Occipital lobe (tissue), 2 donors: ENCODE data around the gene SIRPB2. TPM values are rescaled to one million over a fixed set of nuclear protein-coding genes. Genes with fewer than 3 reads are reported as not detected.
"Not testable (repeated sequence)": the region's sequence is repeated elsewhere in the genome, so short reads cannot be mapped to it uniquely, and the experiment has no call there.

Source experiments
- DNase-seq: peaks from one replicate; lab custom pipeline; 2025; lab: John Stamatoyannopoulos, UW
- total RNA-seq: library from RNA; depleted of rRNA; stranded (reverse); fragments of >200 nt; gene quantifications from one replicate; pipeline ENCODE4 v1.2.3, GENCODE V29; 2014

Gene SIRPB2
- total RNA-seq, 1 donor from 2014 or later = 0.62 TPM

- no peak for DNase-seq
Observed at GRCh38 chr20:1499528-1500420, 8.6 kb upstream of the SIRPB2 start.

- not testable (repeated sequence) for DNase-seq
Observed at GRCh38 chr20:1497371-1497770, 6.2 kb upstream of the SIRPB2 start.

DNA sequence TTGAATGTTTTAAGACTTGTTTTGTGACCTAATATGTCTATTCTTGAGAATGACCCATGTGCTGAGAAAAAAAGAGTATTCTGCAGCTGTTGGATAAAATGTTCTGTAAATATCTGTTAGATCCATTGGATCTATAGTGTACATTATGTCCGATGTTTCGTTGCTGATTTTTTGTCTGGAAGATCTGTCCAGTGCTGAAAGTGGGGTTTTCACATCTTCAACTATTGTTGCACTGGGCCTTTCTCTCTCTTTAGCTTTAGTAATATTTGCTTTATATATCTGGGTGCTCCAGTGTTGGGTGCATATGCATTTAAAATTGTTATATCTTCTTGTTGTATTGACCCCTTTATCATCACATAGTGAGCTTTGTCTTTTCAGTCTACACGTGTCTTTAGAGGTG is 5.7 kb upstream of the SIRPB2 start:
- no peak for DNase-seq

- DNase-seq = no peak
Observed at GRCh38 chr20:1494436-1494835, 3.2 kb upstream of the SIRPB2 start.

DNA sequence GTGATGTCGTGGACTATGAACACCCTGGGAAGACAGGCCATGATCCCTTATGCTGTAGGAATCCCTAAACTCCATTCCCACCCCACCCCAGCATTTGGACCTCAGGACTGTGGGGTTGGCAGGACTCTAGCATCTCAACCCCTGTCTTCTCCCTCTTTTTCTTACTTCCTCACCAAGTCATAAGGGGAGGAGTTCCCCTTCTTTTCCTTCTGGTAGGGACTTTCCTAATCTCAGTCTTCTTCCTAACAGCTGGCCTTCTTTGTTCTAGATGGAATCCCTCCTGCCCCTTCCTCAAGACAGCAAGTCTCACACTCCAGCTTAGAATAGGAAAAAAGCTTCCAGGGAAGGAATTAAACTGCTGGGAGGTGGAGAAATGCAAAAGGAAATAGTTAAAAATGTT is 2.3 kb upstream of the SIRPB2 start:
- no peak for DNase-seq

DNA sequence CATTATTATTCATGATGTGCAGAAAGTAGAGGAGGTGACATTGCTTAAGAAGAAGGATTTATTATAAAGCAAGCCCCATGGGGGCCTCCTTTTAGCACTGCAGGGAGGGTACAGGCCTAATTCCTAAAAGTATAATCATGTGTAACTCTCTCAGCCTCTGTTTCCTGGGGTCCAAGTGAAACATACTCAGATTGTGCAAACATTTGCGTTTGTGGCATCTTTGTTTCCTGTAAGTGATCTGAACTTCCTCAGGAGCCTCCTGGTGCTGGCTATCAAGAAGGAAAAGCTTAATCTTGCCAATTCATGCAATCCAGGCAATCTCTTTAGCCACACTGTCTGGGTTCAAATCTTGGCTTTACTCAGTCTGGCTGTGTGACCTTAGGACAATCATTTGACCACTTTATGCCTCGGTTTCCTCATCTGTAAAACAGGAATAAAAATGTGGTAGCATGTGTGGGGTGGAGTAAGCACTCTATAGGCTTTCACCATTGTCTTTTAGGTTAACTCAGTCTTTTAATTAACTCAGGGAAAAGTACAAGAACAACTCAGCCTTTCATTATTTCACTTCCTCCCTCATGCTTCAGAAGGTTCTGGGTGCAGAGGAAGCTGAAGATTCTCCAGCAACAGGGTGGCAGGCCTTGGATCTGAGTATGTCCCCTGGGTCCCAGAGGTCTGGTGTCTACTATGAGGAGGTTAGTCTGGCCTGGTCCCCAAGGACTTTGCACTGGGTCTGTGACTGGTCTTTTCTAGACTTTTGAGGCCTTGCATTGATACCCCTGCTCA is 831 bp upstream of the SIRPB2 start:
- no peak for DNase-seq

DNA sequence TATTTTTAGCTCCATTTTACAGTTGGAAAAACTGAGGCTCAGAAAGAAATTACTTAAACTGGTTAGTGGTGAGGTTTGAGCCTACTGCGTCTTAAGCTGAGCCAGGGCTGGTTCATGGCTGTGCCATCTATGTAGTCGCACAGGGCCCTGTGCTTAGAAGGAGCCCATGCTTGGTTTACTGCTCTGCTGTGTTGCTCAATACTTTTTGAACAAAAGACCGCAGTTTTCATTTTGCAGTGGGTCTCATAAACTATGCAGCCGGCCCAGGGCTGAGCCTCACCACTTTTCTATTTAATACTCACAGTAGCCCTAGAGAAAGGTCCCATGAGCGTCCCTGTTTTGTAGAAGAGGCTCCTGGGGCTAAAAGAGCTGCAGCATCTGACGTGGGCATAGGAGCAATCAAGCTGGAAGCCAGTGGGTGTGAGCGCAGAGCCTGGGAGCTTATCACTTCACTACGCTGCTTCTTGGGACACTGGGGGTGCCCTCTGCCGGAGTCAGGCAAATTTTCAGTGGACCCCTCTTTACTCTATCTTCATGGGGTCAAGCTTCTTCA is 501 bp downstream of the SIRPB2 start:
- no peak for DNase-seq

DNA sequence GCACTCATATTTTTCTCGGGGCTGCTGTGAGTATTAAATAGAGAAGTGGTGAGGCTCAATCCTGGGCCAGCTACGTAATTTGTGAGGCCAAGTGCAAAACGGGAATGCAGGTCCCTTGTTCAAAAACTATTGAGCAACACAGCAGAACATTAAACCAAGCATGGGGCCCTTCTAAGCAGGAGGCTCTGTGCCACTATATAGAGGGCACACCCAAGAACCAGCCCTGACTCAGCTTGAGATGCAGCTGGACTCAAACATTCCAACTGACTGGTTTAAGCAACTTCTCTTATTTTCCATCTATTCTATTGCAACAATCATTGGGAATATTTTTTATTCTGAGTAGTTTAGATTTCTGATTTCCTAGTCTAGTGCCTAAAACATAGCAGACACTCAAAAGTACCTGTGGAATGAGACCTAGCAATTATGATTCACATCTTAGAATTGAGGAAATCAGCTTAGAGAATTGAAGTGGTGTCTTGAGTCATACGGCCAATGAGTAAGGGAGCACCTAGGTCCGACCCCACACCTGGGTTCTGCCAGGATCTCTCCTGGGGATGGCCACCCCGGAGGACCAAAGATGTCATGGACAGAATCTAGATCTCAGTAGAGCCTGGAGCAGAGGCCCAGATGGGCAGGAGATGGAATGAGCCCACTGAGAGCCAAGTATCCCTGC is 1.3 kb downstream of the SIRPB2 start:
- DNase-seq = no peak

- no peak for DNase-seq
Observed at GRCh38 chr20:1489325-1489724, 1.9 kb downstream of the SIRPB2 start.

DNA sequence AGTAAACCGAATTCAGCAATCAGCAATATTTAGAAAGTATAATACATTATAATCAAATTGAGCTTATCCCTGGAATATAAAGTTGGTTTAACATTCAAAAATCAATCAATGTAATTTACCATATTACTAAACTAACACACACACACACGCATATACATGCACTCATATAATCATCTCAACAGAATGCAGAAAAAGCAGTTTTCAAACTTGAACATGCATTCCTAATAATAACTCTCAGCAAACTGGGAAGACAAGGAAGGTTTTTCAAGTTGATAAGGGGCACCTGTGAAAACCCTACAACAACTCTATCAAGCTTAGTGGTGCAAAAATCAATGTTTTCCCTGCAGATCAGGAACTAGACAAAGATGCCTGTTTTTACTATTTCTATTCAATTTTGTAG is 4.7 kb downstream of the SIRPB2 start:
- no peak for DNase-seq

DNA sequence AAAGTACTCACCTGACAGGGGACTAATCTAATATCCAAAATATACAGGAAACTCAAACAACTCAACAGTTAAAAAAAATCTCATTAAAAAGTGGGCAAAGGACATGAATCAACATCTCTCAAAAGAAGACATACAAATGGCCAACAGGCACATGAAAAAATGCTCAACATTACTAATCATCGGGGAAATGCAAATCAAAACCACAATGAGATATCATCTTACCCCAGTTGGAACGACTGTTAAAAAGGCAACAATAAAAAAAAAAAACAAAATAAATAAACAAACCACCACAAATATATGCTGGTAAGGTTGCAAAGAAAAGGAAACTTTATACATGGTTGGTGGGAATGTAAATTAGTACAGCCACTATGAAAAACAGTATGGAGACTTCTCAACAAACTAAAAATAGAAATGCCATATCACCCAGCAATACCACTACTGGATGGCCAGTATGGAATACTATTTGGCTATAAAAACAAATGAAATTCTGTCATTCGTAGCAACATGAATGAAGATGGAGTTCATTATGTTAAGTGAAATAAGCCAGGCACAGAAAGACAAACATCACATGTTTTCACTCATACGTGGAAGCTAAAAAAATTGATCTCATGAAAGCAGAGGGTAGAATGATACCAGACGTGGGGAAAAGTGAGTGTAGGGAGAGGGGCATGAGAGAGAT is 6.6 kb downstream of the SIRPB2 start:
- DNase-seq = no peak

- no peak for DNase-seq
Observed at GRCh38 chr20:1479831-1480595, 11.2 kb downstream of the SIRPB2 start.

DNA sequence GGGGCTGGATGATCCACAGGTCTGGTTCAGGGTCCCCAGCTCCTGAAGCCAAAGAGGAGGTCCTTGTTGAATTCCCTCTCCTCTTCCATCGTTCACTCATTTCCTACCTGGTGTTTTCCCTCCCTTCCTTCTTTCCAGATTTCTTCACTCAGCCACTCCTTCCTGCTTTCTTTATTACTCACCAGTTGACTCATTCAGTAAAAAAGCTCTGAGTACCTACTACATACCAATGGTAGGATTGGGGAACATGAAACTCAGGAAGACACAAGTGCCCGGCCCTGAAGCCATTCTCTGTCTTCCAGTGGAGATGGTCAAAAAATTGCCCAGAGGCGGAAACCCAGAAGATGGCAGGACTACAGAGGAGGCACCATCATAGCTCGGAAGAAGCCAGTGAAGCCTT is 12.7 kb downstream of the SIRPB2 start:
- no peak for DNase-seq

GRCh38 chr20:1477896-1478490 is 13.2 kb downstream of the SIRPB2 start:
- no peak for DNase-seq

GRCh38 chr20:1474817-1475603 is 16.2 kb downstream of the SIRPB2 start:
- DNase-seq = no peak

DNA sequence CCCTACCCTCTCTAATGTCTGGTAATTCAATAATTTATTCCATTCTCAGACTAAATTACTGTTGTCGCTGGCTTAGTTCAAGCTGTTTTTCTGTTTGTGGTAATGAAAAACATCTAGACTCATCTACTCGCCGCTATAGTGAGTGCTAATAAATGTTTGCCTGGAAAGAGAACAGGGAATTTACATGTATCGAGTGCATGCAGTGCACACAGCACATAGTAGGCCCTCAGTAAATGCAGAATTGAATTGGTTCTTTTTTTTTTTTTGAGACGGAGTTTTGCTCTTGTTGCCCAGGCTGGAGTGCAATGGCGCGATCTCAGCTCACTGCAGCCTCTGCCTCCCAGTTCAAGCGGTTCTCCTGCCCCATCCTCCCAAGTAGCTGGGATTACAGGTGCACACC is 16.9 kb downstream of the SIRPB2 start:
- DNase-seq = no peak

DNA sequence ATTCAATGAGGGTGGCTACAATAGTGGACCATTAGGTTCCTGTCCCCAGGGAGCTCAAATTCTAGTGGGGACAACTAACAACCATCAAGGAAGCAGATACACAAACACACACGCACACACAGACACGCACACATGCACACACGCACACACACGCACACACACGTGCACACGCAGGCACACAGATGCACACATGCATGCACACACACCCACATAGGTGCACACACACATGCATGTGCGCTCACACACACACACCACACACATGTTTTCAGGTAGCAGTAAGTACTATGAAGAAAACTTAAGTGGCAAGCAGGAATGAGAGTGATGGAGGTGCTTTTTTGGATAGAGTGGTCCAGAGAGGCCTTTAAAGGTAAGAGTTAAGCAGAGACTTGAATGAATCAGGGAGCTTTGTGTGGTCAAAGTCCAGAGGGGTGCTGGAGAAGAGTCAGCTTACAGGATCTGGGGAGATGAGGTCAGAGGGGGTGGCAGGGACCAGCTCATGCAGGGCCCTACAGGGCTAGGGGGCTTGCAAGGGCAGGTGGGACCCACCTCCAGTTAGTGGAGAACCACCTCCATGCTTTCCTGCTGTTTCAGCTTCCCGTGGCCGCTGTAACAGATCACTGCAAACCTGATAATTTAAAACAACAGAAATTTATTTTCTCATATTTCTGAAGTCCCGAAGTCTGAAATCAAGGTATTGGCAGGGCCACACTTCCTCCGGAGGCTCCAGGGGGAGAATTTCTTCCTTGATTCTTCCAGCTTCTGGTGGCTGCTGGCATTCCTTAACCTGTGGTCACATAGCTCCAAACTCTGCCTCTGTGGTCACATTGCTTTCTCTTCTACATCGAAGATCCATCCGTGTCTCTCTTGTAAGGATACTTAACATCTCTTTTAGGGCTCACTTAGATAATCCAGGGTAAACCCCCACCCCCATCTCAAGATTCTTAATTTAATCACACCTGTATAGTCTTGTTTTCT is 17.7 kb downstream of the SIRPB2 start:
- no peak for DNase-seq
